Left renal cortex interstitium (tissue), 4 donors: ENCODE measurements around the gene CHD6. TPM values are rescaled to one million over a fixed set of nuclear protein-coding genes. Genes with fewer than 3 reads are reported as not detected.

Experiments
- DNase-seq, 4 donors: peaks; one replicate each; pipeline ENCODE4 v3.0.0-alpha.2; 2013; ENCODE audit warnings: low read depth in 4 of 4, low spot score in 2 of 4, missing footprints in 1 of 4
- polyA plus RNA-seq, 4 donors: library from polyadenylated mRNA; unstranded; fragments of 120-200 nt; gene quantifications; one replicate each; pipeline ENCODE4 v1.2.1, GENCODE V29; 2013; ENCODE audit not compliant: insufficient read length in 4 of 4

The CHD6 gene
- polyA plus RNA-seq, 4 donors, result 36.2 to 63.1 (median 51.1) TPM

DNA sequence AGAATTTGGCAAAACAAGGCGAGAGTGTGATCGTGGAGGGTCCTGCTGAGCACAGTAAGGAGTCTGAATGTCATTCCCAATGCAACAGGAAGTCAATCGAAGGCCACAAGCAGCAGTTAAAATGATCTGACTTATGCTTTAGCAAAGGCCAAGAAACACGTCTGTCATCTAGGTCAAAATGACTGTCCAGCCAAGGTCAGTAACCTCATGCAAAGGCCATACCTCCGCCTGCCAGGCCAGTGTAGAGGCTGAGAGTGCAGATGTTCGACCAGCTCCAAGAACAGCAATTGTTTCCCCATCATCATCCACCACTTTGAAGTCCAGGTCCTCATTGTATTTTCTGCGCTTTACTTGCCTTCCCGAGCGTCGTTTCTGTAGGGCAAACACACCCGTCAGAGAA lies 105.6 kb downstream of the CHD6 start:
- DNase-seq, result no peak

DNA sequence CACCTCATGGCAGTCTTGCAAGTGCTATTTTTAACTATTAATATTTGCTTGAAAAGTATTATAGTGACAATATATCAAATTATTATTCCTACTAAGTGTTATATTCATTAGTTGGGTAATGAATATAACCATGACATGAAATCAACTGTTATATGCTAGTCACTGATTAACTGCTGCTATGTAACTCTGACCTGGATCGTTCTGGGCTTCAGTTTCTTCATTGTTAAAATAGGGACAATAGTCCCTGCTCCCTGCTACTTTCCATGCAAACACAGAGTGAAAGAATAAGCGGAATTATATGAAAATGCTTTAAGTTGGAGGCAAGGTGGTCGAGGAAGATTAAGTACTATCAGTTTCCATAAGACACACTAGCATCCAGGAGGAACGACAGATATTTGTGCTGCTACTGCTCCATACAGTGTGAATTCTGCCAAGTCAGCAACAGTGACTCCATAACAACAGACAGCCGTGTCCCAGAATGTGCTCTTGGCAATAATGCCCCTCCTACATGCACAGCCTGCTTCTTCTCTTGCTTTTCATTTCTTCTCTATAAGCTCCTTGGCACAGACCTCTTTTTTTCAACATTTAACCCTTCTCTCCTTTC lies 107.2 kb downstream of the CHD6 start:
- no peak for DNase-seq

DNA sequence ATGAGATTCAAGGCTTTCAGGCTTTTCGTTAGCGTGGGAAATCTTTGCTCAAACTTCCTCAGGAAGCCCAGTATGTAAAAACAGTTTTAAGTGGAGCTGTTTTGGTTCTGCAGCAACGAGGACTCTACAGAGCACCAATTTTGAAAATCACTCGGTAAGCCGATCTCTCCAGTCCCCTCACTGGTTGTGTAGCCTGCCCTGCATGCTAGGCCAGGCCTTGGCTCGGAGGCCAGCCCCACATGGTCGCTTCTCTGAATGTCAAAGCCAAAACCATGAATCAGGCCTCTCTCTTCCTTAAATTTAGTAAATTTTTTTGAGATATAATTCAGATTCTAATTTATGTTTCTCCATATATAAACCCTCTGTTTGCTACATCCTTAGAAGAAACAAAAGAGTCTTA lies 108.0 kb downstream of the CHD6 start:
- no peak for DNase-seq

DNA sequence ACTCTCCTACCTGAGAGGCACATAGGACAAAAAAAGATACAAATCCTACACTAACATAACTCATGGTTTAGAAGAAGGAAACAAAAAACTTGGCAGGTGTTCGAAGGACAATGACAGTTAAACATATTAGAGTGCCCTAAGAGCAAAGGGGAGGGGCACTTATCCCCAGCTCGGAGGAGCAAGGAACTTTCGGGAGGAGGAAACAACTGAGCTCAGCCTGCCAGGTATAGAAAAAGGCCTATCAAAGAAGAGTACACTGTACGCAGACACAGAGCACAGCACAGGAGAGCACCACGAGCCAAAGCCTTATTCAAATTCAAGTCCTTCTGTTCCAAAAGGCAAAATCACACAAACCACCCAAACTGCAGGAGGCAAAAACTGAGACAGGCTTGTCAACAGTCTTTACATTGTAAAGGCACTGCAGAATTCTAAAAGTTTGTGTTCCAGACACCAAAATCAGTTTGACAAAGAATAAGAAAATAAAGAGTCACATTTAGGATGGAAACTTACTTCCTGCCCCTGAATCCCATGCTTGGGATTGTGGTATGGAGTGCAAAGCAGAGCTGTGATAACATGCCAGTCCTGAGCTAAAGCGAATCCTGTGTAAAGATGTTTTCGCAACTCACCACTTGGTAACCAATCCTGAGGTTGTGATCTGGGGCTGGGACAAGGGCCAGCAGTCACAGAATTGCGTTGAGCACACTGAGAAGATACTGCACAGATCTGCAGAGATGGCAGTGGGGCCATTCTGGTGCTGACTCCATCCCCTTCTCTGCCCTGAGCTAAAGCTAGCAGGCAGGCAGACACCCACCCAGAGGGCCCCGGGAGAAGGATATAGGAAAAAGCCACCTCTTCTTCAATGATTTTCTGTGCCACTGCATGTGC lies 108.6 kb downstream of the CHD6 start:
- no peak for DNase-seq

DNA sequence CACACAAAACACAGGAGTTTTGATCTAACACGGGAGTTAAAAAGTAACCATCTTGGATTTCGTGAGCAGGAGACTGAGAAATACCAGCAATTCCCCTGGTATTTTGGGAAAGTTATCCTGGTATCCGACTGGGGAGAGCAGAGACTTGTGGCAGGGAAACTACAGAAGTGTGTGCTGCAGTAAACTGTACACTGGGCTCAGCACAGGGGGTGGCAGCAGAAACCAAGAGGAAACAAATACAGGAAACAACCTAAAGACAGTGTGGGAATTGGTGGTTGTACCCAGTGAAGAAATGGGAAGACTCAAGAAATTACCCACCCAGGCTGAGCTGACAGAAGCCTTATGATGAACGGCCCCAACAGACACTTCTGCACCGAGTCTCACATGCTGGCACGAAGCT lies 109.8 kb downstream of the CHD6 start:
- no peak for DNase-seq

DNA sequence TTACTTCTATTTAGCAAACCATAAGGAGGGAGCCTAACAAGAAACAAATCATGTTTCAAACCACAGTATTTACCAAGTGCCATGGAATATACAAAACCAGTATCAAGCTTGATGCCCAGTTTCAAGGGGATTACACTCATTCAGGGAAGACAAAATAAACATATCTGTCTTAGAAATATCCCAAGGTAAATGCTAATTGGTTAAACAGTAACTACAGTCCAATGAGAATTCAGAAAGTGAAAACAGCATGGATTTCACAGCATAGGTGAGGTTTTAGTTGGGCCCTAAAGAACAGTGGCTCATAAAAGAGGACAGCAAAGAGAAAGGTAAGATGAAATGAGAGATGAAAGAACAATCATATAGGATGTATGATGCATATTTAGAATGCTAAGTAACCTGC lies 110.3 kb downstream of the CHD6 start:
- no peak for DNase-seq

DNA sequence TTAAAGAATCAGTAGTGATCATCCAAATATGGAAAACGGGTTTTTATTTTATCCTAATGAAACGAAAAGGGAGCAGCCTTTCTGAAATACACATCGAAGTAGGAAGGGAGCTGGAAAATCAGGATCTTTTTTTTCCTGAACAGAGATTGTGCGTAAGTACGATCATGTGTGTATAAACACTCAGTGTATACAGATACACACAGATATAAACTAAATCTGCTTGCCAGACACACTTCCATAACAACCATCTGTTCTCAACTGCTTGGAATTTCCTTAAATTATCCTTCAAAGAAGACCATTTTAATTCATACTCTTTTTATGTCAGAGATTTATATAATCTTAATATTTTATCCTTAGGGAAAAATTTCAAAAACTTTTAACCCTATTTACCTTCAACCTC lies 110.7 kb downstream of the CHD6 start:
- DNase-seq, result no peak

DNA sequence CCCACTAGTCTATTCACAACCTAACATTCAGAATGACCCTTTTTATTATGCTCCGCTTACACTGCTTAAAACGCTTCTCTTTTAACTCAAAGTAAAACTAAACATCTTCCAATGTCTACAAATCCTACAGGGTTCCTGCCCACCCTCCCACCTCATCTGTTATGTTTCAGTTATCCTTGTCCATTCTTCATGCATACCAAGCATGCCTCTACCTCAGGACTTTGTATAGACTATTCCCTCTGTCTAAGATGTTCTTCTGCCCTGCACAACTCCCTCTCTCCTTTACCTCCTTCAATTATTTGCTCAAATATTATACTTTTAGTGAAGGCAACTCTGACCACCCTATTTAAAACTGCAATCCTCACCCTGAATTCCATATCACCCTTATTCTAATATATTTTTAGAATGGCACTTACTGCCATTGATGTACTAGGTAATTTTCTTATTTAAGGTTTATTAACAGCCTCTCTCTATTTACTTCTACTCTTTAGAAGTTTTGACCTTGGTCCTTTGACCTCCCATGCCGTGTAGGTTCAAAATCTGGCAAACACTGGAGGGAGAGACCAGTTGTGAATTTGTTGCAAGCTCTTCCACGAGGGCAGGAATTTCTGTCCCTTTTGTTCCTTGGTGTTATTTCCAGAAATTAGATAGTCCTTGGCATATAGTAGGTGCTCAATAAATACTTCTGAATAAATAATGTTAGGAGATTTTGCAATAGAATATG lies 111.8 kb downstream of the CHD6 start:
- DNase-seq, result no peak

DNA sequence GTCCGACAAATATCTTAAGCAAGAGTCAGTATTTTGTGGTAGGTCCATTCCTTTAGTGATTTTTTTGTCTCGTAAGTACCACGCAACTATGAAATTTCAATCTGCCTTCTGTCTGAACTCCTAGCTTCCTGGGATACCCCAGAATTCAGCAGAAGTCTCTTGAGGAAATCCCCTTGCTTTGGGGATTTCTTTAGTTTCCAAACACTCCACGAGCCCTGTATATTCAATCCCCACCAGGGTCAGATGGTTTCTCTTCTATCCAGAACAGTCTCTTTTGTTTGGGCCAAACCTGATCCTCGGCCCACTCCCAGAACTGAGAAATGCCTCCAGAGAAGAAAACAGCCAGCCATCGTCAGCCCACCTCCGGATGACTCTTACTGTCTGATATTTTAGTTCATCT lies 113.0 kb downstream of the CHD6 start:
- no peak for DNase-seq

DNA sequence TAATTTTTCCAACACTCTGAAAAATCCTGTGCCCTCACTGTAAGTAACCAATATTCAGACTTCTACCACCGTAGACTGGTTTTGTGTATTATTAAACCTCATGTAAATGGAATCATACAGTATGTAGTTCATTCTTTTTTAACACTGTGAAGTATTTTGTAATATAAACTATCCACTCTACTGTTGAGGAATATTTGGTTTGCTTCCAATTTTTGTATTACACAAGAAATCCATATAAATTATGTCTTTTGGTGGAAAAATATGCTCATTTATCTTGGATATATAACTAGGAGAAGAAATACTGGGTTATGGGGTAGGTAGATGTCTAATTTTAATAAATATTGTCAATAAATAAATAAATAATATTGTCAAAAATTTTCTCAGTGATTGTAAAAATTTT lies 116.8 kb downstream of the CHD6 start:
- no peak for DNase-seq

DNA sequence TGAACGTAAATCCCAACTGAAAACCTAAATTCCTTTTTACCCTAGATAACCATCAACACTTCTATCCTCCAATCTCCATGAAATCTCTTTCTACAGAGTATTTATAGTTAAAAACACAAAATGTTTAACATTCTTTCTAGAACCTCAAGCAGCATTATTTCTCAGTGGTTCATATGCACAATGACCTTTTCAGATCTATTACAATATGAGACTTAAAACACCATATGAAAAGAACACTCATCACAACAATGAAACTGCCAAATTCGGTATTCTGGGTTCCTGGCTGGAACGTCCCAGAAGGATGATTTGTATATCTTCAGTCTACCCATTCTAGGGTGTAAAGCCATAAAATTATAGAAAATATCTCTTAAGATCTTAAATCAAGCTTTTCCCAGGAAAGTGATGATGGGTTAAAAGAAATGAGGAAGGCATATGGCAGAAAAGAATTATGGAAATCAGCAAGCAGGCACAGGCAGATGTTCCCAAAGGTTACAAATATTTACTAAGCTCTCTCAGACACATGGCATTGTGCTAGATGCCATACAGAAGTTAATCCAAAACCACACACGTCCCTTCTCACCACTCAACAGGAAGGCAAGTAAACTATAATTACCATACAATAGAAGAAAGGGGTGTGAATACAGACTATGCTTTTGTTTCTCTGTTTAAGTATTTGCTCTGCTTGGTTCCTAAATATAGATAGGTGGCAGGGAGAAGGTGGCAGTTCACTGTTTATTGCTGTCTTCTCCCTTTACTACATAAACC lies 118.0 kb downstream of the CHD6 start:
- no peak for DNase-seq

DNA sequence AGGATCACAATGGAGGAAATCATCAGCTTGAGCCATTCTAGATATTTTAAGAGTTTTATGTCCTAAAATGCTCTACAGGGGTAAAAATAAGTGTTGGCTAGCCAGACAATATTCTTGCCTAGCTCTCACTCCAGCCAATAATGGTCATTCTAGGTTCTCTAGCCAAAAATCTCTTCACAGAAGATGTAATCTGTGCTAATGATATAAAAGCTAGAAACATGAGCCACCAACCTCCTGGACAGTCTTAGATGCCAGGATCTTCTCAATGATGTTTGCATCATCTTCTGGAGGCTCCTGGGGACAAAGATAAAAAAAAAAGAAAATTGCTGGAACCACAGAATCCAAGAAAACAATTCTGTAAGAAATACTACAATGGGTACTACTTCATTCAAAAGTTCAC lies 119.1 kb downstream of the CHD6 start:
- no peak for DNase-seq

DNA sequence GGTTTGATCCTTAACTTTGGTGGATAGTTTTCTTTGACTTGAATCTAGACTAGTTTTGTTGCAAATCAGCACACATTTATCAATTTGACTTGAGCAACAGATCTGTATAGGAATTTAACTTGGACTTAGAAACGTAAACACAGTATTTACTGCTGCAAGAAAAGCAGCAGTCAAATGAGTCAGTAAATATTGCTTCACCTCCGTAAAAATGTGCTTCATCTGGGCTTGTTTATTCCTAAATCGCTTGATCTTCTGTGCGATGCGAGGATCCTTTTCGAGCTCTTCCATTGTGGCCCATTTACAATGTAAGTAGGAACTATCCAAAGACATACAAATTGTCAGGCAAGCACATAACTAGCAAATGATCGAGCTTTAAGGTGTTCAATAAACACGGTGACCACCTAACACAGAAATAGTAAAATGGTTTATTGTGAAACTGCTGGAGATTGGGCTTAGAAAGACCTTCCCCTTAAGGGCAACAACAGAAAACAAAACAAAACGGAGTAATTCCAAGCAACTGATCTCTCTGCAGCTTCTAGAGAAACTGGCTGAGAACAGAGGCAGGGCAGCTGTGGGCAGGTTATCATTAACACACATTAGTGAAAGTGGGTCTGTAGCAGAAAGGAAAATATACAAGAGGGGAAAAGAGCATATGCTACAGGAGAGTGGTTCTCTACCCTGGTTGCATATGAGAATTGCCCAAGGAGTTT lies 120.8 kb downstream of the CHD6 start:
- no peak for DNase-seq

DNA sequence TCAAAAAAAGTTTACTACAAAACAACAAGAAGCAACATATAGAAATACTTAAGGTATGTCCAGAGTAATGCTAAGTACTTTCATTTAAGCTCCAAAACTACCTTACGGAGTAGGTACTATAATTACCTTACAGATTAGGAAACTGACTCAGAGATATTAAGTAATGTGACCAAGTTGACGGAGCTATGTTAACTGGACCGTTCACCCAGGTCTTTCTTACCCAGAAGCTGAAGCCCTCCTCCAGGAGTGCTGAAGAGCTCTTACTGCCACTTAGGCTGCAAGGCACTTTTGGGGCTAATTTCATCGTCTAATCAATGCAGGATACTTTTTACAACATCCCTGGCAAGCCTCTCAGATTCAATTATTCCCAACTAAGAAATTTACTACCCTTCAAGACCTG lies 123.7 kb downstream of the CHD6 start:
- DNase-seq, result no peak

DNA sequence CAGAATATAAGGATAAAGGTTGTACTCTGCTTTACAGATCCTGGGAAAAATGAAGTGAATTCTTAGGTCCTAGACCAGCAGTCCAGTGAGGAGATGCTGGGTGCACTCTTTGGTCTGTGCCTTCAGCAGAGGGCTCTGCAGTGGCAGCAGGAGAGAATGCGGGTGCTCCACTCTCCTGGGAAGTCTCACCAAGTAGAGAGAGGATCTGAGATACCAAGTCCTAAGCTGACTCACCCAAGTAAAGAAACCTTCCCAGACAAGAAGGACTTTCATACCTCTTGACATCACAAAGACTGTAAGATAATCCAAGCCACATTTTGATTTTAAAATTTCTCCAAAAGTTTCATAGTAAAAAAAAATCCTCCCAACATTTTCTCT lies 134.6 kb downstream of the CHD6 start:
- DNase-seq, result no peak

DNA sequence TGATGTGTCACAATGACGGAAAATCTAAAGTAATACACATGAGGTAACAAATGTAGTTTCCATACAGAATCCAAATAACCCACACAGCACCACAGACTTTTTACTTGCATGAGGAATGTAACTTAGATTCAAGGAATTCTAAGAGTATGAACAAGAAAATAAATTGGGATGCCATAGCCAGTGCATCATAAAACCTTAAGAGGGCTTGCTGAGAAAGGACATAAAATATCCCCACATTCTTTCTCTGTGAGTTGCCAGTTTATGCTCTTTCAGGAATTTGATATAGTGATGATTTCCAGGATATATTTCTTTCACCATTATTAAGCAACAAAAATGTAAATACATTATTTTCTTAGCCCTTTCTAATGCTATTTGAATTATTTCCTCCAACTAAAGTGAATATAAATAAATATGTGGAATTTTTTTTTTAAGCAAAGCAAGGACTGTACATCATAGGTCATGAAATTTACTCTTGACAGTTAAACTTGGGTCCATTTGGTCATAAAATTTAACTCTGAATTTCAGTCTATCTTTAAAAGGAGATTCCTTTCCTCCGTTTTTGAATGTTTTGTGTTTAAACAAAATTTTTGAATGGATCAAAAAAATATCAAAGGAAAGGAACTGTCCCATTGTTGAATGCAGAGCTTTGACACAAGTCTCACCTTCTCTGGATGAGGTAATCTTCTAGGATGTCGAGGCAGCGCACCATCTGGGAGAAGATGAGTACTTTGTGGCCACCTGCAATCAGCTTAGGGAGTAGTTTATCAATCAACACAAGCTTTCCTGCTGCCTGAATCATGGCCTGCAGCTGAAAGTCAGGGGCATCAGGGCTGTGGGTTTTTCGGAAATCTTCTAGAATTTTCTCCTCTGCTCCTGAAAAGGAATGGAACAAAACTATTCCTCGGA lies 135.3 kb downstream of the CHD6 start:
- no peak for DNase-seq

DNA sequence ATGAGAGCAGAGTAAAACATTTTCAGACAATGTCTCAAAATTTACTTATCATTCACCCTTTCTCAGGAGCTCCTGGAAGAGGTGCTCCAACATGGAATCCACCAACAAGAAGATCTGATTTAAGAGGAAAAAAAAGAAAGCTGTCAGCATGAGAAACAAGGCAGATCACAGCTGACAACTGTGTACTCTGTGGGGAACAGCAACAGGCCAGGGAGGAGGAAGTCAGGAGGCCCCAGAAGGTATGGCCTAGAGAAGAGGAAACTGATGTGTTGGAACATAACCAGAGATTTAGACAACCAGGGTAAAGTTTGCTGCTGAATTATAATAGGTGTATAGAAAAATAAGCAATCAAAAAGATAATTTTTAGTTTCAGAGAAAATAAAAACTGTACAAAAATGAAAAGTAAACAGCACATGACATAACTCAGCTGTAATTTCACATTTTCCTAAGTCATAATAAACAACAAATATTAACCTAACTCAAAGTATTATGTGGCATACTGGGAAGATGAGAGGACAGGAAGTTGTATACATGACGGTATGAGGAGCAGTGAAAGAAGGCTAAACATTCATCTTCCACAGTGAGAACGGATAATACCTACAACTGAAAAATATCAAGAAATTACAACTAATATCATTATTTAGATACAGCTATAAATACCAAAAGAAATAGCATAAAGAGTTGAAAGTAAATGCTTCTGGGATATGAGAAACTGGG lies 138.0 kb downstream of the CHD6 start:
- no peak for DNase-seq

DNA sequence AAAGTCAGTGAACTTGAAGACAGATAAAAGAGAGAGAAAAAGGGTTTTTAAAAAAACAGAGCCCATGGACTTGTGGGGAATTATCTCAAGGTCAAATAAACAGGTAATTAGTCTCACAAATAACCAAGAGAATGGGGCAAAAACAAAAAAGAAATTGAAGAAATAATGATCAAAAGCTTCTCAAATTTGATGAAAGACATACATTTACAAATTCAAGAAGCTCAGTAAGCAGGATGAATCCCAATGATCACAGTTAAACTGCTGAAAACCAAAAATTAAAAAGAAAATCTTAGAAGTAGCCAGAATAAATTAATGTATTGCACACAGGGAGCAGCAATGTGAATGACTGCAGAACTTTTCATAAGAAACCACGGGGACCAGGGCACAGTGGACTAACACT lies 139.1 kb downstream of the CHD6 start:
- no peak for DNase-seq

DNA sequence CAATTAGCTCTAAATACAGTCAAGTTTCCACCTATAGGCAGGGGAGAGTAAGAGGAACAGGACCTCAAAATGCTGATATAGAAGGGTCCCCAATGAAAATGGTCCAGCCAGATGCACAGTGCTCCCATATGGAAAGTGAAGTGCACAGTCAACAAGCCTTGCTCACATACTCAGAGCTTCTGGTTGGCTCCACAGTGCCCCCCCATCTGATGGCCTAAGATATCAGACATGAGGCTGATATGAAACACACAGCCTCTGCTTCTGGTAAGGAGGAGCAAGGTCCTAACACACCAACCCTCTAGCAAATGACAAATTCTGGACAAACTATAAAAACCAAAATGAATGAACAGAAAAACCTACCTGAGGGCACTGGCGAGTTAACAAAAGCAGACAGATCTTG lies 140.2 kb downstream of the CHD6 start:
- DNase-seq, result no peak
